Lower leg skin (tissue), 4 donors: ENCODE data around the gene ZDHHC1. TPM values are rescaled to one million over a fixed set of nuclear protein-coding genes. Genes with fewer than 3 reads are reported as not detected.

Experiments
- DNase-seq, 2 donors: peaks; one replicate each; pipeline ENCODE4 v3.0.0-alpha.2; 2019; ENCODE audit warnings: low spot score in 2 of 2
- H3K4me3 ChIP-seq: fragments of 200-600 bp; sonication (generic); 2 replicates; pipeline ENCODE4 v1.5.1; 2017; ENCODE audit warnings: mild to moderate bottlenecking, low read depth; ENCODE audit not compliant: poor library complexity, severe bottlenecking
- CTCF ChIP-seq, 3 donors: fragments of 450-650 bp; IDR thresholded peaks; one replicate each; pipeline ENCODE4 v1.5.1; 2016; ENCODE audit warnings: antibody characterized with exemption in 3 of 3, mild to moderate bottlenecking in 3 of 3, moderate library complexity in 2 of 3
- POLR2A ChIP-seq, 2 donors: fragments of 450-650 bp; IDR thresholded peaks; one replicate each; pipeline ENCODE4 v1.6.1; 2016 to 2017; ENCODE audit warnings: antibody characterized with exemption in 2 of 2, mild to moderate bottlenecking in 1 of 2, moderate library complexity in 1 of 2
- WGBS, 2 donors: methylation state at CpG; one replicate each; pipeline ENCODE4 v1.1.5; 2018; 5-methylcytosine and 5-hydroxymethylcytosine counted together
- intact Hi-C: fragments of 100-400 bp; cut with DNase I; formaldehyde crosslinking; loops from one replicate; pipeline ENCODE4 v1.15.0; 2023; ENCODE audit warnings: low total_unique reads
- total RNA-seq, 4 donors: library from RNA; depleted of rRNA; stranded (reverse); fragments of >200 nt; gene quantifications; one replicate each; pipeline ENCODE4 v1.1.0, GENCODE V29; 2016

Gene ZDHHC1
- total RNA-seq, 4 donors from 2014 or later = 15.1 to 24.7 (median 21.4) TPM

DNA sequence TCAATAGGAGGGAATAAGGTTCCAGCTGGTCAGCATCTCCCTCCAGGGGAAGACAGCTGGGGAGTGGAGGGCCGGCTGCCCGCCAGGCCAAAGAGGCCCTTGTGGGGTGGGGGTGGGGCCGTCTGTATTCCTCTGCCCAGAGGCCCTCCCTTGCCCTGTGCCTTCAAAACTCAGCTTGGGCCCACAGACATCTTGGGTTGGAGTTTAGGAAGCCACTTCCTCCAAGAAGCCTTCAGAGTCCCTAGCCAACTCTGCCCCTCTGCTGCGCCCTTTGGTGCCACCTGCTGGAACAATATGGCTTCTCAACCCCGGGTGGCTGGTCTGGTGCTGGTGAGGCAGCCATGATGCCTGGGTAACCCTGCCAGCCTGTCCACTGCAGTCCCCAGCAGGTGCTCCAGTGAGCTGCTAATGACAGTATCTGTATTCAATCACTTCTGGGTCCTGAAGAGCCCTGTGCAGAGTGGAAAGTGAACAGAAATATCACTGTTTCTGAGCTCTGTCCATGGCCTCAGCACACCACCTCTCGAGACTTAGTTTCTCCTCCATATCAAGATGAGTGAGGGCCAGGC, 31.3 kb upstream of the ZDHHC1 start:
- intact Hi-C loops = no loop called here
- H3K4me3 ChIP-seq = no peak overlapping the region
- no peak for DNase-seq
- TF ChIP-seq POLR2A (IDR thresholded peaks at IDR 0.05) (no peak), CTCF (IDR thresholded peaks at IDR 0.05) (no peak)
- 68% methylated on average over 2 to 6 of the region's 6 CpGs for WGBS, 2 donors

DNA sequence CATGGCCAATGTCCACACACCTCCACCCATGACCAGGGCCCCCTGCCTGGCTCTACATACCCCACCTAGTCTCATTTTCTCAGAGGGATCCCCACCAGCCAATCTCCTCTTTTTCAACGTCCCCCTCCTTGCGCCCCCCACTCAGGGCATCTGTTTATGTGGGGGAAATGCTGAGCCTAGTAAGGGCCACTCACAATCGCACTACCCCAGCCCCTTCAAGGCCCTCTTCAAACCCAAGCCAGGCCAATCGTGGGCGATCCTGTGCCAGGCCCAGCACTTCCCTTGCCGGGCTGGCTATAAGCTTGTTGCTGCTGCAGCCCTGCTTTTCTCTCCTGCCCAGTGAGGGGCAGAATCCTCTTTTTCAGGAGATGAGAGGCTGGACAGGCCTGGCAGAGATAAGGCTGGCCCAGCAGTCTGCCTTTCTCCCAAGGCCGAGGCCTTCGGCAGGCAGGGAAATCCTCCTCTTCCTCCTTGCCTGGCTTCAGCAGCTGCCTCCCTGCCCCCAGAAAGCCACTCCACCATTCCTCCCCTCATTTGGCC, 30.8 kb upstream of the ZDHHC1 start:
- no peak overlapping the region for H3K4me3 ChIP-seq
- no peak for DNase-seq
- WGBS, 2 donors = 71 to 84% methylated on average over 8 of the region's 8 CpGs
- TF ChIP-seq POLR2A (IDR thresholded peaks at IDR 0.05) (no peak), CTCF (IDR thresholded peaks at IDR 0.05) (no peak)
- intact Hi-C loops = no loop called here

DNA sequence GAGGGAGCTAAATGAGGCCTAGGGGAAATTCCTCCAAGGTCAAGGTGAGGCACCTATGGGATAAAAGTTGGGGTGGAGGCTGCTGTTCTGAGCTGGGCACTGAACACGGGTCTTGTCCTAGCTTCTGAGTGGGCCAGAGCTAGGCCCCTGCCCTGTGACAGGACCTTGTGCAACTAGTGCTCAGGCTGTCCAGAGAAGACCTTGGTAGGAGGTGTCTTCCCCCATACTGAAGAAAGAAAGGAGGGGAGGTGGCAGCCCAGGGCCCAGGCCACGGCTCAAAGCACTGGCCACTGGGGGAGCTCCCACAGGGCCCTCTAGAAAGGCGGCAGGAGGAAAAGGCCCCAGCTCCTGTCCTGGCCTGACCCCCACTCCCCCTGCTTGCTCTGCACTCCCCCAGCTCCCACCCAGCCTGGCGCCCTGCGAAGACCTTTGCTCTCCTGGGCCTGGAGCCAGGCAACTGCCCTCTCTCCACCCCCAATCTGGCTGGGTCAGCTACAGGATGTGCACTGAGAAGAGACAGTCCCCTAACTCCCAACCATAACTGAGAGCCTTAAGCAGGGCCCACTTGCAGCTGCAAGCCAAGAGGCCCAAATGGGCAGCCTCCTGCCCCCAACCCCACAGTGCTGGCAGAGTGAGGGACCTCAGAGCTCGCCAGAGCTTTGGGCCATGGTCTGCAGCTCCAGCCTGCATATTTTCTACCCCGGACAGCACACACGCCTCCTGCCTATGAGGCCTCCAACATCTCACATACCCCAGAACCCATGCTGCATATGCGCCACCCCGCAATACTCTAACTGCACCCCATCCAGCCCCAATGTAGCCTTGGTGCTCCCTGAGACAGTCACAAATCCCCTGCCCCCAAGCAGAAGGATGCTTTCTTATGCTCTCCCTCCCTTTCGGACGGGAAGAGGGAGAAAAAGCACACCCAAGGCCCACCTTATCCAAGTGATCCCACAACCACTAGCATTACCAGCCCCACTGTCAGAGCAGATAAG, 29.9 kb upstream of the ZDHHC1 start:
- intact Hi-C loops = no loop called here
- DNase-seq = no peak
- 81 to 83% methylated on average over 12 of the region's 12 CpGs for WGBS, 2 donors
- no peak overlapping the region for H3K4me3 ChIP-seq
- TF ChIP-seq POLR2A (IDR thresholded peaks at IDR 0.05) (no peak), CTCF (IDR thresholded peaks at IDR 0.05) (no peak)

DNA sequence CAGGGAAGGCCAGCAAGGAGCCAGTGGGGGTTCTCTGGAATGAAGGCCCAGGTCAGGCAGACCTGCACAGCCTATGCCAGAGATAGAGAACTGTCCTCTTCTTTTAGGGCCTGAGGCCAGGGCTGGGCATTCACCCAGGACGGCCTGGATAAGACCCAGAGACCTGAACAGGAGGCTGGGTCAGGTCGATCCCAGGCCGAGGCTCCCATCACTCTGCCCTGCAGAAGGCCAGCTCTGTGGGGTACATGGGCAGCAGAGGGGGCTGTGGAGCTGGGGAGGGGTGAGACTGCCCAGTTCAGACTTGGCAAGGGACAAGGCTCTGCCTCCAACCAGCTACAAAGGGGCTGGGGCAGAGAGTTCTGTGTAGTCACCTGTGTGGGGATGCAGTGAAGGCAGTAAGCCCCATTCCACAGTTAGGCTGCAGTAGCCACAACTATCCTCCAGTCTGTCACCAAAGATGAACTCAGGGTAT, 29.2 kb upstream of the ZDHHC1 start:
- no peak for DNase-seq
- no peak overlapping the region for H3K4me3 ChIP-seq
- intact Hi-C loops = no loop called here
- TF ChIP-seq POLR2A (IDR thresholded peaks at IDR 0.05) (no peak), CTCF (IDR thresholded peaks at IDR 0.05) (no peak)
- 60 to 67% methylated on average over 3 of the region's 3 CpGs for WGBS, 2 donors

DNA sequence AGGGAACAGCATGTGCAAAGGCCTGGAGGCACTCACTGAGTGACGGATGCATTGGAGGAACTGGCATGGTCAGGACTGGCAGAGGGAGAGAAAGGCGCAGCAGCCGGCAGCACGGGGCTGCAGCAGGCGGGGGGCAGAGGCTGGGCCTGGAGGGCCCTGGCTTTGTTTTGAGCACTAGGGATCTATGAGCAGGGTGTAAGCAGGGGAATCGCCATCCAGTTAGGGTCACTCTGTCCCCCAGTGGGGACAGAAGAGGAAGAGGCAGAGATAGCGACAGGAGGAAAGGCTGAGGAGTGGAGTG, 28.8 kb upstream of the ZDHHC1 start:
- H3K4me3 ChIP-seq = no peak overlapping the region
- no peak for DNase-seq
- WGBS, 2 donors = 88 to 90% methylated on average over 7 of the region's 7 CpGs
- intact Hi-C loops = no loop called here
- TF ChIP-seq POLR2A (IDR thresholded peaks at IDR 0.05) (no peak), CTCF (IDR thresholded peaks at IDR 0.05) (no peak)
